HG02642 (cell line): ENCODE results near the gene JSRP1.

Source experiments
- ATAC-seq: cut with Tn5 transposase; IDR thresholded peaks from one replicate; pipeline ENCODE4 v1.9.1; 2021; ENCODE audit warnings: mild to moderate bottlenecking; ENCODE audit not compliant: unreplicated experiment, poor library complexity

Gene JSRP1

GRCh38 chr19:2268861-2269243, 12.6 kb upstream of the JSRP1 start:
- ATAC-seq, result no peak

DNA sequence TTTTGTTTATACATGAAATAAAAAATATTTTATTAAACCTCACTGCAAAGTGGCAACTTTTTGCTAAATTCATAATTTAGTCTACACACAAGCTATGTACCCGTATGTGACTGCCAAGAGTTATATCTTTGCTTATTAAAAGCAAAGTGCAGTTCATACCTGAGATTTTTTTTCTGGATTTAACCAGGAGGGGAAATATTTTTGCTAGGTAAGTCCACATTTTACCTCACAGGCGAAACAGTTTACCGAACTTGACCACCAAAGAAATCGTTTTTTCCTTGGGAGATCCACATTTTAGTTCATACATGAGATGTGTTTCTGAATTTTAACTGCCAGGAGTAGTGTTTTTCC, 12.2 kb upstream of the JSRP1 start:
- ATAC-seq, result no peak

DNA sequence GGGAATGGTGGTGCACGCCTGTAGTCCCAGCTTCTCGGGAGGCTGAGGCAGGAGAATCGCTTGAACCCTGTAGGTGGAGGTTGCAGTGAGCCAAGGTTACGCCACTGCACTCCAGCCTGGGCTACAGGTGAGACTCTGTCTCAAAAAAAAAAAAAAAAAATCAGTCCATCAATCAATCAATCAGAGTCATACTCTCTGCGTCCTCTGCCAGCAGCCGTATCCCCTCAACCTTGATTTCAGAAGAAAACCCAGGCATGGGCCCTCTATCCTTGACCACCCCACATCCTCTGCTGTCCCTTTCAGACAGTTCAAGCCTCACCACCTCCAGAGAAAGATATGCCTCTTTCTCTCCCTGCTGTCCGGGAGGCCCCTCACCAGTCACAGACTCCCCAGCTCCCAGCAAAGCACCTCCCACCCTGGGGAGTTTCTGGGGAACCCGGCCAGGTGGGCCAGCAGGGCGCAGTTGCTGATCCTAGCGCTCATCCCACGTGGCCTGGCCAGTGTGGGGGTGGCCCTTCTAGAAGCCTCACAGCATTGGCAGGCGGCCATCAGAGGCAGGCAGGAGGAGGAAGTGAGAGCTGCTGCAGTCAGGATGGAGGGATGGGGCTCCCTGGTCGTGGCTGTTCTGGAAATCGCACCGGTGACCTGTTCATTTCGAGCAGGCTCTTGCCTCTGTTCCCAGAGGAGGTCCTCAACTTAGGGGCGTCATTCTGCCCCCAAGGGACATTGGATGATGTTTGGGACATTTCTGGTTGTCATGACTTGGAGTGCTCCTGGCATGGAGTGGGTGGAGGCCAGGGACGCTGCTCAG, 10.2 kb upstream of the JSRP1 start:
- no peak for ATAC-seq

- no peak for ATAC-seq
Observed at GRCh38 chr19:2261438-2262172, 5.4 kb upstream of the JSRP1 start.

DNA sequence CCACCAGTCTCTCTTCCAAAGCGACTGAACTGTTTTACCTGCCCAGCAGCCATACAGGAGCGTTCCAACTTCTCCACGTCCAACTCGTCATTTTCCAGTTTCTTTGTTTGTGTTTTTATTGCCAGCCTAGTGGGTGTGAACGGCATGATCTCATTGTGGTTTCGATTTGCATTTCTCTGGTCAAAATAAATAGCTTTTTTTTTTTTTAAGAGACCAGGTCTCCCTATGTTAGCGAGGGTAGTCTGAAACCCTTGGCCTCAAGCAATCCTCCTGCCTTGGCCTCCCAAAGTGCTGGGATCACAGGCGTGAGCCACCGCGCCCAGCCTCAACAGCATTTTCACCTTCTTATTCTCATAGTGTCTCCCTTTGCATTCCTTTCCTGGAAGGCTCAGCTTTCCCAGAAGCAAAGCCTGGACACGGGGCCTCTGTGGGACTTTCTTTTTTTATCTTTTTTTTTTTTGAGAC, 4.2 kb upstream of the JSRP1 start:
- no peak for ATAC-seq

- no peak for ATAC-seq
Observed at GRCh38 chr19:2259336-2259735, 3.1 kb upstream of the JSRP1 start.

GRCh38 chr19:2255112-2255845, 938 bp downstream of the JSRP1 start:
- ATAC-seq, result no peak

GRCh38 chr19:2254064-2254872, 1.9 kb downstream of the JSRP1 start:
- no peak for ATAC-seq

DNA sequence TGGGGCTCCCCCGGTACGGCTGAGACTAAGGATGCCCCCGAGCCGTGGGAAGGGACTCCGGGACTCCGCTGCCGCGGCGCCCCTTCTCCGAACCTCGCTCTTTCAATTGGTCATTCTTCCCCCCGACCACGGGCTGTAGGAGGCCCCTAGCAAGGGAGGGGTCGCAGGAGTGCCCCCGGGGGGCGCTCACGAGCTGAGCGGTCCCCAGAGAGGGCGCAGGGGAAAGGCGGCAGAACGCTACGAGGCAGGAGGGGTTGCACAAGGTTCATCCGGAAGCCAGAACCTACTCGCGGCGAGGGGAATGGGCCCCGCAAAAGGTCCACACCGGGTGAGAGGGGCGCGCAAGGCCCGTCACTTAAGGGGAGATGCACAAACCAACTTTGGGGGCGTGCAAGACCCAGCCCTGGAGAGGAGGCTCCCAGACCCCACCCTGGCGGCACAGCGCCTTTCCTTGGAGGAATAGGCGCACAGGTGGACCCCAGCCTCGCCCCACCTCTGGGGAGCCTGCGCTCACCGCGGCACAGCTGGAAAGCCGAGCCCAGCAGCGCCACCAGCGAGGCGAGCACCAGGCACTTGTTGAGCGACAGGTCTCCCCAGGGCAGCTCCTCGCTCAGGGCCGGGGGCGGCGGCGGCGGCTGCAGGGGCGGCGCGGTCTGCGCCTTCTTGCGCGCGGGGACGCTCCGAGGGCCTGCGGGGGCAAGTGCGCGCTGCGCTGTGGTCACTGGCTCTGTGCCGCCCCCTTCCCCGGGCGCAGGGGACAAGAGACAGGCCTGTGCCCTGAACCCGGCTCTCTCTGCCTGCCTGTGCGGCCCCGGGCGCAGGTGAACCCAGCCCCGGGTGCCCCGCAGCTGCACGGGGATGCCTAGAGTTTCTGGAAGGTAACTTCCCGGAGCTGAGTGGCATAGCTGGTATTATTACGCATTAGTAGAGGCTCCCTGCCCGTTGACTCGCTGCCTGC, 2.8 kb downstream of the JSRP1 start:
- no peak for ATAC-seq

GRCh38 chr19:2252797-2253105, 3.5 kb downstream of the JSRP1 start:
- no peak for ATAC-seq

DNA sequence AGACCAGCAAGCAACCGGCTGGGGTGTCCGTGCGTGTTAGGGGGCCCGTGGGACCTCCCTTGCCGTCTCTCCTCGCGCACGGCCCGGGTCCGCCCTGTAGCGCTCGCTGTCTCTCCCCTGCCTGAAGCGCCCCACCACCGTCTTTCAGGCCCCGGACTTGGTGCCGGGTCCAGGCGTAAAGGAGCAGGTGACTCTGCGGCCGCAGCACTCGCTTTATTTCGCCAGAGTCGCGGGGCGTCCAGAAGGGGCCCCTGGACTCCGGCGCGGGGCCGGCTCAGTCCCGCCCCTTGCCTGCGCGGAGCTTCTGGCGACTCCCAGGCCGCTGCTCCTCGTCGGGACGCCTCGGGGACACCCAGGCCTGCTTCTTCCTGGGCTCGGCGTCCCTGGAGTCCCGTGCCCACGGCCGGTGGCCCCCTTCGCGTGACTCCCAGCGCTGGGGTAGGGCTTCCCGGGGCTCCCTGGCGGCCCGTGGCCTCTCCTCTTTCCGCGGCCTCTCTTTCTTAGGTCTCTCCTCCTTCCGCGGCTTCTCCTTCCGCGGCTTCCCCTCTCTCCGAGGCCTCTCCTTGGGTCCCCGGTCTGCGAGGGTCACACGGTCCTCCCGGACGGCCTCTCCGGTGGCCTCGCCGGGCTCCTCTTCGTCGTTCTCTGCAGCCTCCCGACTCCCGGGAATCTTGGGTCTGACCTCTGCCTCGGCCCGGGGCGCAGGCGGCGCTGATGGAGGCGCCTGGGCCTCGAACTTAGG, 4.0 kb downstream of the JSRP1 start:
- no peak for ATAC-seq

DNA sequence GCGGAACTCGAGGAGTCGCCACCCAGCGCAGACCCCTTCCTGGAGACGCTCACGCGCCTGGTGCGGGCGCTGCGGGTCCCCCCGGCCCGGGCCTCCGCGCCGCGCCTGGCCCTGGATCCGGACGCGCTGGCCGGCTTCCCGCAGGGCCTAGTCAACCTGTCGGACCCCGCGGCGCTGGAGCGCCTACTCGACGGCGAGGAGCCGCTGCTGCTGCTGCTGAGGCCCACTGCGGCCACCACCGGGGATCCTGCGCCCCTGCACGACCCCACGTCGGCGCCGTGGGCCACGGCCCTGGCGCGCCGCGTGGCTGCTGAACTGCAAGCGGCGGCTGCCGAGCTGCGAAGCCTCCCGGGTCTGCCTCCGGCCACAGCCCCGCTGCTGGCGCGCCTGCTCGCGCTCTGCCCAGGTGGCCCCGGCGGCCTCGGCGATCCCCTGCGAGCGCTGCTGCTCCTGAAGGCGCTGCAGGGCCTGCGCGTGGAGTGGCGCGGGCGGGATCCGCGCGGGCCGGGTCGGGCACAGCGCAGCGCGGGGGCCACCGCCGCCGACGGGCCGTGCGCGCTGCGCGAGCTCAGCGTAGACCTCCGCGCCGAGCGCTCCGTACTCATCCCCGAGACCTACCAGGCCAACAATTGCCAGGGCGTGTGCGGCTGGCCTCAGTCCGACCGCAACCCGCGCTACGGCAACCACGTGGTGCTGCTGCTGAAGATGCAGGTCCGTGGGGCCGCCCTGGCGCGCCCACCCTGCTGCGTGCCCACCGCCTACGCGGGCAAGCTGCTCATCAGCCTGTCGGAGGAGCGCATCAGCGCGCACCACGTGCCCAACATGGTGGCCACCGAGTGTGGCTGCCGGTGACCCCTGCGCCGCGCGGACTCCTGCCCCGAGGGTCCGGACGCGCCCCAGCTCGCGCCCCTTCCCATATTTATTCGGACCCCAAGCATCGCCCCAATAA, 4.8 kb downstream of the JSRP1 start:
- no peak for ATAC-seq

DNA sequence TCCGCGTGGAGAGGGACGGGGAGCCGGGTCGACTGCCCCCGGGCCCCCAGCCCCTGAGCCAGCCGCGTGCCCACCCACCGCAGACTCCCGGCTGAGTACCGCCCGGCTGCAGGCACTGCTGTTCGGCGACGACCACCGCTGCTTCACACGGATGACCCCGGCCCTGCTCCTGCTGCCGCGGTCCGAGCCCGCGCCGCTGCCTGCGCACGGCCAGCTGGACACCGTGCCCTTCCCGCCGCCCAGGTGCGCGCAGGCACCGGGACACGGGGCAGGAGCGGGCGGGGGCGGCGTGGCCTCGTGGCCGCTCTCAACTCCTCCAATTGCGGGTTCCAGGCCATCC, 5.5 kb downstream of the JSRP1 start:
- no peak for ATAC-seq

- no peak for ATAC-seq
Observed at GRCh38 chr19:2249880-2250765, 6.1 kb downstream of the JSRP1 start.

DNA sequence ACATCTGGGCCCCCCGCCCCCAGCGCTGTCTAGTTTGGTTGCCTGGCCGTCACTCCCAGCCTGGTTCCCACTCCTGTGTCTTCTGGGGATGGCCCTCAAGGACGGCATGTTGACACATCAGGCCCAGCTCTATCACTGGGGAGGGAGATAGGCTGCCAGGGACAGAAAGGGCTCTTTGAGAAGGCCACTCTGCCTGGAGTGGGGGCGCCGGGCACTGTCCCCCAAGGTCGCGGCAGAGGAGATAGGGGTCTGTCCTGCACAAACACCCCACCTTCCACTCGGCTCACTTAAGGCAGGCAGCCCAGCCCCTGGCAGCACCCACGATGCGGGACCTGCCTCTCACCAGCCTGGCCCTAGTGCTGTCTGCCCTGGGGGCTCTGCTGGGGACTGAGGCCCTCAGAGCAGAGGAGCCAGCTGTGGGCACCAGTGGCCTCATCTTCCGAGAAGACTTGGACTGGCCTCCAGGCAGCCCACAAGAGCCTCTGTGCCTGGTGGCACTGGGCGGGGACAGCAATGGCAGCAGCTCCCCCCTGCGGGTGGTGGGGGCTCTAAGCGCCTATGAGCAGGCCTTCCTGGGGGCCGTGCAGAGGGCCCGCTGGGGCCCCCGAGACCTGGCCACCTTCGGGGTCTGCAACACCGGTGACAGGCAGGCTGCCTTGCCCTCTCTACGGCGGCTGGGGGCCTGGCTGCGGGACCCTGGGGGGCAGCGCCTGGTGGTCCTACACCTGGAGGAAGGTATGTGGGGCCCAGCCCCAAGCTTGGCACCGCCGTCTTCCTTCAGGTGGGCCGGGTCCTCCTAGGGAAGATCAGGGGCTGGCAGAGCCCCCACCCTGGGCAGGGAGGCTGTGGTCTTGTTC, 7.0 kb downstream of the JSRP1 start, which contains the start of gene AMH:
AMH (plus strand) TSS at position 314 of the 857 bp plus-strand sequence; CDS start at position 324, 10 bp downstream.
- ATAC-seq, result no peak
